IPS DF 4.7 (cell line): ENCODE data around the gene SCG5.
"Not testable (repeated sequence)": the region's sequence is repeated elsewhere in the genome, so short reads cannot be mapped to it uniquely, and the experiment has no call there.

Experiments
- DNase-seq: peaks from one replicate; pipeline ENCODE4 v3.0.0-alpha.2; 2013; ENCODE audit warnings: low spot score; ENCODE audit errors: extremely low read depth

Gene SCG5

GRCh38 chr15:32641517-32642059, at the start of gene SCG5:
TSS of gene SCG5 (plus strand) at chr15:32641710. CDS start at chr15:32643593, 1,883 bp downstream.
- DNase-seq = no peak

GRCh38 chr15:32593151-32593550, 48.4 kb upstream of the SCG5 start, which contains the start of gene GOLGA8N:
TSS of gene GOLGA8N (plus strand) at chr15:32593456.
- DNase-seq = not testable (repeated sequence)

- not testable (repeated sequence) for DNase-seq
Observed at GRCh38 chr15:32609518-32609917, 32.0 kb upstream of the SCG5 start.

GRCh38 chr15:32610719-32611118, 30.8 kb upstream of the SCG5 start:
- DNase-seq = not testable (repeated sequence)

GRCh38 chr15:32614712-32615050, 26.8 kb upstream of the SCG5 start:
- DNase-seq = not testable (repeated sequence)

GRCh38 chr15:32615051-32615870, 26.2 kb upstream of the SCG5 start, which contains the start of gene ARHGAP11A:
TSS of gene ARHGAP11A (plus strand) at chr15:32615504. CDS start at chr15:32616212, 708 bp downstream.
- peak; percentile 76 for DNase-seq

- not testable (repeated sequence) for DNase-seq
Observed at GRCh38 chr15:32615871-32616426, 25.6 kb upstream of the SCG5 start.

GRCh38 chr15:32636410-32636809, 5.1 kb upstream of the SCG5 start:
- DNase-seq = no peak

GRCh38 chr15:32636908-32637567, 4.5 kb upstream of the SCG5 start:
- no peak for DNase-seq

- no peak for DNase-seq
Observed at GRCh38 chr15:32637704-32638103, 3.8 kb upstream of the SCG5 start.

GRCh38 chr15:32642667-32643435, 1.3 kb downstream of the SCG5 start:
- no peak for DNase-seq

GRCh38 chr15:32643907-32644445, 2.5 kb downstream of the SCG5 start:
- no peak for DNase-seq

GRCh38 chr15:32646291-32646690, 4.8 kb downstream of the SCG5 start:
- DNase-seq = no peak

GRCh38 chr15:32649342-32649741, 7.8 kb downstream of the SCG5 start:
- no peak for DNase-seq

GRCh38 chr15:32651229-32651837, 9.8 kb downstream of the SCG5 start:
- no peak for DNase-seq

- DNase-seq = no peak
Observed at GRCh38 chr15:32652178-32652577, 10.7 kb downstream of the SCG5 start.

- DNase-seq = no peak
Observed at GRCh38 chr15:32656091-32656490, 14.6 kb downstream of the SCG5 start.

- no peak for DNase-seq
Observed at GRCh38 chr15:32656496-32656895, 15.0 kb downstream of the SCG5 start.

GRCh38 chr15:32657198-32657883, 15.8 kb downstream of the SCG5 start:
- no peak for DNase-seq

- no peak for DNase-seq
Observed at GRCh38 chr15:32657941-32658340, 16.4 kb downstream of the SCG5 start.
